Activated T-cell treated with anti-CD3 and anti-CD28 coated beads for 1 hour (primary cell): ENCODE data around the gene PIH1D1.
A peak's percentile ranks its signal among the peaks of the same experiment; 100 is the strongest.

ENCODE experiments used
- DNase-seq: peaks from one replicate; pipeline ENCODE4 v3.0.0-alpha.2; 2020; ENCODE audit warnings: low read depth

Gene PIH1D1

DNA sequence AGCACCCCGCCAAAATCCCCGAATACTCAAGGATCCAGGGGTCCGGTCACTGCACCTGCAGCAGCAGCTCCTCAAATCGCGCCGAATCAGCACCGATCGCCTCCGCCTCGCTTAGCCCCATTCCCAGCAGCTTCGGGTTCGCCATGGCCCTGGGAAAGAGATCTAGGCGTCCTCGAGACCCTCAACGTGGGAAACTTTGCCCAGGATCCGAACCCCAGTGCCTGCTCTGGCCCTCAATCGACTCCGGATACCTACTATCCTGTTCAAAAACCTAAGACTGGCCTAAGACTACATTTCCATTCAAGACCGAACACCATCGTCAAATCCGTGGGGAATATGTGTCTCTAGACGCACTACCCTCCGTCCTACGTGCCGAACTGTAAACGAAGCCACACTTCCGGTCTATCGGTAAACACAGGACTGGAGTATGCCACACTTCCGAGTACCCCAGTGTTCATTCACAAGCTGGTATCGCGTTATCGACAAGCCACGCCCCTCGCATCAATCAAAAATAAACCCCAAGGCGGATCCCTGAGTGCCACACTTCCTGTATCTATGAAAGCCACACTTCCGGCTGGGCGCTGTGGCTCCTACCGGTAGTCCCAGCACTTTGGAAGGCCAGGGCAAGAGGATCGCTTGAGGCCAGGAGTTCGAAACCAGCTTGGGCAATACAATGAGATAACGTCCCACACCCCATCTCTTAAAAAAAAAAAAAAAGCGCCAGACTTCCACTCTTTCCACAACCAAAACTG, at the start of gene PIH1D1:
Gene PIH1D1, minus strand, starts transcription at position 385 of the 752 bp plus-strand sequence. Its CDS starts 240 bp downstream, at position 145.
- DNase-seq = peak; percentile 90

GRCh38 chr19:49499030-49499670, 47.5 kb upstream of the PIH1D1 start:
- no peak for DNase-seq

DNA sequence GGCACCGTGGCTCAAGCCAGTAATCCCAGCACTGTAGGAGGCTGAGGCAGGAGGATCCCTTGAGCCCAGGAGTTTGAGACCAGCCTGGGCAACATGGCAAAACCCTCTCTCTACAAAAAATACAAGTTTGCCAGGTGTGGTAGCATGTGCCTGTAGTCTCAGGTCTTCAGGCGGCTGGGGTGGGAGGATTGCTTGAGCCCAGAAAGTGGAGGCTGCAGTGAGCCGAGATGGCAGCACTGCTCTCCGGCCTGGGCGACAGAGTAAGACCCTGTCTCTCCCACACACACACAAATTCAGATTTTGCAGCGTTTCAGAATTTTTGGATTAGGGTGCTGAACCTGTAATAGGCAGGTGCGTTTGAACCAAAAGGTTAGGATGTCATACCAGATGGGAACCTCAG, 46.9 kb upstream of the PIH1D1 start:
- DNase-seq = no peak

GRCh38 chr19:49497789-49498103, 46.1 kb upstream of the PIH1D1 start:
- DNase-seq = no peak

DNA sequence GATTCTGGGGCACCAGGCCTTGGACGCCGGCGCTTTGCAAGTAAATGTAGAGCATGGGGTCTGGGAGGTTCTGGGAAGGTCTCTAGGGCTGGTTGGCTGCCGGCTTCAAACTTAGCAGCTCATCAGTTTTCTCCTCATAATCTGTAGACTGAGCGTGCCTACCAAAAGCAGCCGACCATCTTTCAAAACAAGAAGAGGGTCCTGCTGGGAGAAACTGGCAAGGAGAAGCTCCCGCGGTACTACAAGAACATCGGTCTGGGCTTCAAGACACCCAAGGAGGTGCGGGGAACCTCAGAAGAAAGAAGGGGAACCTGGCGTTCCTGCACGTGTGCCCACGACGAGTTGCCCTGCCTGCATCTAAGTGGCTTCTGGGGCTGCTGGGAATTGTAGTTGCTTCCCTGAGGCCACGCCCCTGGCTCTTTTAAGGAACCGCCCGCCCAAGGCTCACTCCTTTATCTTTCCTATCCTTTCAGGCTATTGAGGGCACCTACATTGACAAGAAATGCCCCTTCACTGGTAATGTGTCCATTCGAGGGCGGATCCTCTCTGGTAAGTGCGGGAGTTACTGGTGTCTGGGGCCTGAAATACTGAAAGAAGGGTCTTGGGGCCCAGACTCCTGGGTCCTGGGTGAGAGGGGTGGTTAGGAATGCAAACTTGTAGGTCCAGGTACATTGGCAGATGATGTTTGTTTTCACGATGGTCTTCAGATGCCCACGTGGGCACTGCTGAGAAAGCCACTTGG, 45.6 kb upstream of the PIH1D1 start:
- DNase-seq = peak; percentile 63

DNA sequence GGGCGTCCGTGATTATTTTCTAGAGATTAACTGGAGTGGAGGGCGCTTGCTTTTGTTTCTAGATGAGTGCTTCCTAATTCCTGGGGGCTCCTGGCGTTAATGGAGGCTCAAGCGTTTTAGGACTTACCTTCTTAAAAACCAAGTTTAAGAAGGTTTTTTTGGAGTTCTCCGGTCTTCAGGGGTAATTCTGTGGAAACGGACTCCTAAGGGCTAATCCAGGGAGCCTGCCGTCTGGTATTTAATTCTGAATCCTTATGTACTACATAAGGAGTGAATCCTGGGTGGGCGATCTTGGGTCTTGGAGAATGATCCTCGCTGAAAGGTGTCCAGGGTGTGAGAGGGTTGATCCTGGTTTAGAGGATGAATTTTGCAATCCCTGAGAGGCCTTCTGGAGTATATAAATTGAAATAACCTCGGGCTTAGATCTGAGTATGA, 45.0 kb upstream of the PIH1D1 start:
- DNase-seq = no peak

- no peak for DNase-seq
These were observed 41.2 kb upstream of the PIH1D1 start for GRCh38 chr19:49492573-49493405.

DNA sequence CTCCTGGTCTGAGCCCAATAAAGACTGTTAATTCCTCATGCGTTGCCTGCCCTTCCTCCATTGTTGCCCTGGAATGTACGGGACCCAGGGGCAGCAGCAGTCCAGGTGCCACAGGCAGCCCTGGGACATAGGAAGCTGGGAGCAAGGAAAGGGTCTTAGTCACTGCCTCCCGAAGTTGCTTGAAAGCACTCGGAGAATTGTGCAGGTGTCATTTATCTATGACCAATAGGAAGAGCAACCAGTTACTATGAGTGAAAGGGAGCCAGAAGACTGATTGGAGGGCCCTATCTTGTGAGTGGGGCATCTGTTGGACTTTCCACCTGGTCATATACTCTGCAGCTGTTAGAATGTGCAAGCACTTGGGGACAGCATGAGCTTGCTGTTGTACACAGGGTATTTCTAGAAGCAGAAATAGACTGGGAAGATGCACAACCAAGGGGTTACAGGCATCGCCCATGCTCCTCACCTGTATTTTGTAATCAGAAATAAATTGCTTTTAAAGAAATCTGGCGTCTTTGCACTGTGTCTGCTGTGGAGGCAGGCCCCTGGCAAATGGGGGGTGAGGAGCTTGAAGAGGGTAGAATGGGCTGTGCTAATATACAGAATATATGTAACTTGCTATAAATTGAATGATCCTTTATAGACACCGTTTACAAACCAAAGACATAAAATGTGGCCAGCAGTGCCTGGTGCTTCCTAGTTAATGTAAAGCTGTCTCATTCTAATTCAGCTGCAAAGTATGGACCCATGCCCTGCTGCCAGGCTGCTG, 40.4 kb upstream of the PIH1D1 start:
- DNase-seq = no peak

GRCh38 chr19:49491030-49491803, 39.6 kb upstream of the PIH1D1 start:
- DNase-seq = no peak

- DNase-seq = no peak
These were observed 38.8 kb upstream of the PIH1D1 start for GRCh38 chr19:49490287-49491029.

GRCh38 chr19:49489601-49490167, 38.1 kb upstream of the PIH1D1 start:
- no peak for DNase-seq

- no peak for DNase-seq
These were observed 37.4 kb upstream of the PIH1D1 start for GRCh38 chr19:49488863-49489537.

- DNase-seq = no peak
These were observed 36.6 kb upstream of the PIH1D1 start for GRCh38 chr19:49488046-49488862.

- peak; percentile 100 for DNase-seq
These were observed 35.8 kb upstream of the PIH1D1 start, which contains the start of gene RPL13A for GRCh38 chr19:49487277-49488045. RPL13A (plus strand) TSS chr19:49487608; CDS start chr19:49487630, 22 bp downstream.

GRCh38 chr19:49486710-49487276, 35.2 kb upstream of the PIH1D1 start:
- DNase-seq = no peak

DNA sequence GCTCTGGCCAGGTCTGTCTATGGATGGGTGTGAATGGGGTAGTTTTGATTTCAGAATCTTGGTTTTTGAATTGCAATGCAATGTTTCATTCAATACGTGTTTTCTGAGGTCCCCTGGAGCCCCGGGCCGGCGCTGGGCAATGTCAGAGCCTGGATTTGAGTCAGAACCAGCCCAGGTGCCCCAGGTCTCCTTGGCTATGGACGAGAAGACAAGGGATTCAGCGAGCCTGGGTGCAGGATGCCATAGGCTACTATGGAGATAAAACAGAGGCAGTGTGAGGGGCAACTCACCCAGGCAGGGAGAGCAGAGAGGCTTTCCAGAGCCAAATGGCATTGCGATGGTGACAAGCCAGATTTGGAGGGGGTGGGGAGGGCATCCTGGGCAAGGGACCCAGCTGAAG, 34.6 kb upstream of the PIH1D1 start:
- no peak for DNase-seq
